ENCODE data around the gene FBXO38.
A peak's percentile ranks its signal among the peaks of the same experiment; 100 is the strongest.

DNA sequence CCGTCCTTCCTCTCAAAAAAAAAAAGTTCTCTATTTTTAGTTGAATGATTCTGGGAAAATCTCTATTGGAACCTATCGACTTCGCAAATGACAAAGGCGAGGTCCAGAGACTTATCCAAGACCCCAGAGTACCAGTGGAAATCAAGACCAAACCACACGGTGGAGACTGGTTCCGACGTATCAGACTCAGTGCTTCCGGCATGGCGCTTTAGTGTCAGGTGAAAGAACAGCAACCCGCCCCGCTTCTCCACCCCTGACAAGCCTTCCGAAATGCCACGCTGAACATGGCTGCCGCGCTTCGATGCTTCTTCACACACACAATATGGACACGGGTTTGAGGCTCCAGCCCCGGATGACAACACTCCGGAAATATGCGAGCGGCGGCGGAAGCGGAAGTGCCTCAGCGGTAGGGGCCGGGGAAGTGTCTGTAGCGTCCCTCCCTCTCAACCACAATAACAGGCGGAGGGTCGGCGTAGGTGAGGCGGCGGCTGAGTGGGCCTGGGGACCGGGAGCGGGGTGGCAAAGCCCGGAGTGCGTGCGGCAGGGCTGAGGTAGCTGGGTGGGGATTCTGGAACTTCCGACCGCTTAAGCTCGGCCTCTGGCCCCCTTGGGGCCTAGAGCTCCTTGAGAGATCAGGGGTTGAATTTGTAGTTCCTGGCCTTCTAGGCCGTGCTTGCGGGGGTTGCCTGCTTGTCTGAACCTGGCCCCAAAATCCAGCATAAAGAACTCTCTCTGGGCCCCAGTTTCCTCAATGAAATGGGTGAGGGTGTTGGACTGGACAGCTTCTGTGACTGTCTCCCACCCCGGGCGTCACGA, at the start of gene FBXO38:
- TF ChIP-seq, protein P1, sequence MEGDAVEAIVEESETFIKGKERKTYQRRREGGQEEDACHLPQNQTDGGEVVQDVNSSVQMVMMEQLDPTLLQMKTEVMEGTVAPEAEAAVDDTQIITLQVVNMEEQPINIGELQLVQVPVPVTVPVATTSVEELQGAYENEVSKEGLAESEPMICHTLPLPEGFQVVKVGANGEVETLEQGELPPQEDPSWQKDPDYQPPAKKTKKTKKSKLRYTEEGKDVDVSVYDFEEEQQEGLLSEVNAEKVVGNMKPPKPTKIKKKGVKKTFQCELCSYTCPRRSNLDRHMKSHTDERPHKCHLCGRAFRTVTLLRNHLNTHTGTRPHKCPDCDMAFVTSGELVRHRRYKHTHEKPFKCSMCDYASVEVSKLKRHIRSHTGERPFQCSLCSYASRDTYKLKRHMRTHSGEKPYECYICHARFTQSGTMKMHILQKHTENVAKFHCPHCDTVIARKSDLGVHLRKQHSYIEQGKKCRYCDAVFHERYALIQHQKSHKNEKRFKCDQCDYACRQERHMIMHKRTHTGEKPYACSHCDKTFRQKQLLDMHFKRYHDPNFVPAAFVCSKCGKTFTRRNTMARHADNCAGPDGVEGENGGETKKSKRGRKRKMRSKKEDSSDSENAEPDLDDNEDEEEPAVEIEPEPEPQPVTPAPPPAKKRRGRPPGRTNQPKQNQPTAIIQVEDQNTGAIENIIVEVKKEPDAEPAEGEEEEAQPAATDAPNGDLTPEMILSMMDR (IDR thresholded peaks at IDR 0.05), result peak in 2 of 6 experiments; percentile 3 to 26
- TF ChIP-seq POLR2A (IDR thresholded peaks at IDR 0.05), result peak; percentile 53 to 86

Data from adrenal gland (tissue), 5 donors.